GM18909 (cell line): ENCODE data around the gene NPC1L1.

Source experiments
- ATAC-seq: cut with Tn5 transposase; IDR thresholded peaks from one replicate; pipeline ENCODE4 v1.9.1; 2021; ENCODE audit warnings: mild to moderate bottlenecking; ENCODE audit not compliant: unreplicated experiment, poor library complexity

The NPC1L1 gene

DNA sequence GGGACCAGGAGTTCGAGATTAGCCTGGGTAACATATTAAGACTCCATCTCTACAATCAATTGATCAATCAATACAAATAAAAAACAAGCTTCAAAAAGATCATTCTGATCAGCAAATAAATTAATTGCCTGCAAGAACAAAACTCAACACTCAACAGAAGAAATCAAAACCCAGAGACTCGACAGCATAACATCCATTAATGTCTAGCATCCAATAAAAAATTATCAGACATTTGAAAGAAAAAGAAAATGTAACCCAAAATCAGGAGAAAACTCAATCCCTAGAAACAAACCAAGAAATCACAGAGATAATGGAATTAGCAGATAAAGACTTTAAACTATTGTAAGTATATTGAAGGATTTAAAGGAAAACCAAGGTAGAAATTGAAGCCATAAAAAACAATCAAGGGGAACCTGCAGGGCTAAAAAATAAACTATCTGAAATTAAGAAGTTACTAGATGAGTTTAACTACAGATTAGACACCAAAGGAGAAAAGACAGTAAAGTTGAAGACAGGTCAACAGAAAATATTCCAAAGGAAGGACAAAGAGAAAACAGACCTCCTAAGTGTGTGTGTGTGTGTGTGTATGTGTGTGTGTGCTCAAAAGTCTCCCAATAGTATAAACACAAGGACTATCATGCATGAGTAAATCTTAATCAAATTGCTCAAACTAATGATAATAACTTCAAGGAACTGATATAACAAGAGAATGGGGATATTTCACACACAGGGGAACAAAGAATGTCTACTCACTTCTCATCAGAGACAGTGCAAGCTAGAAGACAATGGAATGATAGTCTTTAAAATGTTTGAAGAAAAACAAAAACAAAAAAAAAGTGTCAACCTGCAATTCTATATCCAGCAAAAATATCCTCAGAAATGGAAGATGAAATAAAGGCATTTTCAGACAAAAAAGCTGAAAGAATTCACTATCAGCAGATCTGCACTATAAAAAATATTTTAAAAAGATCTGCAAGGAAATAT is 58.3 kb downstream of the NPC1L1 start:
- ATAC-seq, result no peak

DNA sequence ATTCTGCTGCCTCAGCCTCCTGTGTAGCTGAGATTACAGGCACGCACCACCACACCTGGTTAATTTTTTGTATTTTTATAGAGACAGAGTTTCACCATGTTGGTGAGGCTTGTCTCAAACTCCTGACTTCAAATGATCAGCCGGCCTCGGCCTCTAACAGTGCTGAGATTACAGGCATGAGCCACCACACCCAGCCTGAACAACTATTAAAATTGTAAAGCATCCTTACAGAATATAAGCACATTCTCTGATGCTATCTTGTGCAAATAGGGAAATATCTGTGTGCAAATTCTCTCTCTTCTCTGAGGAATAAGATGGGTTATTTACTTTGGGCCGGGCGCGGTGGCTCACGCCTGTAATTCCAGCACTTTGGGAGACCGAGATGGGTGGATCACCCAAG is 63.2 kb downstream of the NPC1L1 start:
- ATAC-seq, result no peak

DNA sequence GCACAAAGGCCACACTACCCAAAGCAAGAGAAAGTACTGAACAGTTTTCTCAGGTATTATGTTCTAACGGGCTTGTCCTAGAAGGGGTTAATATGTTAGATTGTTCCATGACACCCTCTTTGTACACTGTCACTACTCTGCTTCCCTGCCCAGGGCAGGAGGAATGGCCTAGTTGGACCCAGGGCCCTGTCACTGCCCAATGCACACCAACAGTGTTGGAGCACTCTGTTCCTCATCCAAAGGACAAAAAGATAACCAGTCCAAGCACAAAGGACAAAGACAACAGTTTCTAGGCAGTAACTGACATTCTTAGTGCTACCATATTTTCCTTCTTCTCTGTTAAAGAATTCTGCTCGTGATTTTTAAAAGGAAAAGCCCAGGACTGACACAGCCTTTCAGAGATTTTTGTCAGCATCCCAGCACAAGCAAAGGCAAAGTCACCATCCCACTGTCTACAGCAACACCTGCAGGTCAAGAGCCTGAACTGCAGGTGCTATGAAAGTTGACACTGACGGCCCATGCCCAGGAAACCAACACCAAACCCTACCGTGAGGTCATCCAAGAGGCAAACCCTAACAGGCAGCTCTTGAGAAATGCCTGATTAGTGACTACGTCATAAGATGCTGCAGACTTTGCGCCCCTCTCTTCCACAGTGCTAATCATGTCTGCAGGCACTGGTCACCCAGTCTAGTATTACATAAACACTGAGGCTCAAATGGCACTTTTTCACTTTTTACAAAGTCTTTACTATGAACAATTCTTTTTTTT is 63.9 kb downstream of the NPC1L1 start:
- peak; percentile 87 for ATAC-seq

DNA sequence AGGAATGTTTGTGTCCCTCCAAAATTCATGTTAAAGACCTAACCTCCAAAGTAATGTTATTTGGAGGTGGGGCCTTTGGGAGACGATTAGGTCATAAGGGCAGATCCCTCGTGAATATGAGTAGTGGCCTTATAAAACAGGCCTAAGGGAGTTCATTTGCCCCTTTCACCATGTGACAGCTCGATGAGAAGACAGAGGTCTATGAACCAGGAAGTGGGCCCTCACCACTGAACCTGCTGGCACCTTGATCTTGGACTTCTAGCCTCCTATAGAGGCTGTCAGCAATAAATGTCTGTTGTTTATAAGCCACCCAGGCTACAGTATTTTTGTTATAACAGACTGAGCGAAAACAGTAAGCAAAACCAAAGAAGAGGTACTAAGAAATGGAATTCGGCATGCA is 64.8 kb downstream of the NPC1L1 start:
- ATAC-seq, result no peak

DNA sequence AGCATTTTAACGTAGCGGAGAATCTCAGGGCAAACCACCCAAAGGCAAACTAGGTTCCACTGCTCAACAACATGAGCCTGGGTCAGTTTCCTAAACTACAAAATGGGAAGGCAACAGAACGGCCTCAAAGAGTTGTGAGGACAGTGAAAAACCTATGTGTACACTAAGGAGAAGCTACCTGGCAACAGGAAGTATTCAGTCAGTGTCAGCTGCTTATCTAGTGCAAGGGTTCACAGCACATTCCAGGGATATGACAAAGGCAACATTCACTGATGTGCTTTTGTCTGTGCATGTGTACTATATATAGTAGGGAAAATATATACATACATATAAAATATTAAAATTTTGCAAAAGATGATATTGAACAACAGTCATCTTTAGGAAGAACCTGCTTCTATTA is 67.8 kb downstream of the NPC1L1 start:
- ATAC-seq, result no peak

DNA sequence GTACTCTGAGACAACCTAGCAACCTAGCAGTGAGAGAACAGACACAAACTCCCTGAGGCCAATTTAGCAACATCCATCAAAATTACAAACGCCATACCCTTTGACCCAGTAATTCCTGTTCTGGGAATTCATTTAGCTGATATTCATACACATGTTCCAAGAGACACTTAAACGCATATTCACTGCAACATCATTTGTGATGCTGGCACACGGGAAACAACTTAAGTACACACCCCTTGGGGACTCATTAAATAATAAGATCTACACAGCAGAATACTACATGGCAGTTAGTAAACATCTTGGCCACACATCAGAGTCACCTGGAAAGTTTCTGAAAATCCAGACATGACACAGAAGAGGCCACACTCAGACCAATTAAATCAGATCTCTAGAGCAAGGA is 68.3 kb downstream of the NPC1L1 start:
- ATAC-seq, result no peak

DNA sequence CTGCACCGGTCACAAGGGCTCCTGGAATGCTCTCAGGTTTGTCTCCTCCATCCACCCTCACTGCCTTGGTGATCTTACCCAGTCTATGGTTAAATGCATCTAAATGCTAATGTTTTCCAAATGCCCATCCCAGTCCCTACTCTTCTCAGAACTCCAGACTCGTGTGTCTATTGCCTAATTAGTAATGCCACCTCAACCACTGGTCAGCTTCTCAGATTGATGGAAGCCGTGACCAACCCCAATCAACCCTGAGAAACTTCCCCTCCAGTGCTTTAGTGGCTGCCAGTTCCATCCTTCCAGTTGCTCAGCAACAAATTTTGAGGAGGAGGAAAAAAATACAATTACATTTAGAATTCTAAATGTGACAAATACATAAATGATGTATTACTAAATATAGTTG is 69.3 kb downstream of the NPC1L1 start:
- no peak for ATAC-seq

DNA sequence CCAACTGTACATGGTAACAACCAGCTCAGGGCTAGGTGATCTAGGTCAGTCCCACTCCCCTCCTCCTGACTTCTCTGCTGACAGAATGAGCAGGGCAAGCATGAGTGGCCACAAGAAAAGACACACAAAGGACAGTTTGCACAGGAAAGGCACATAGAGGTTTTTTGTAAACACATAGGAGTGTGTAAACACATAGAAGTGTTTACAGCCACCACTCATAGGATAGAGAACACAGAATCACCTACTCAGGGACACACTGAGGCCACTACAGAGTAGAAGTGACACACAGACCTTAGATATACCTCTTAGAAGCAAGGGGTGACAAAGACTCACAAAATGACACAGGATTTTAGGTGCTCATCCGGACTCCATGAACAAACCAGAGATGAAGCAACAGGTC is 69.7 kb downstream of the NPC1L1 start:
- ATAC-seq, result no peak

DNA sequence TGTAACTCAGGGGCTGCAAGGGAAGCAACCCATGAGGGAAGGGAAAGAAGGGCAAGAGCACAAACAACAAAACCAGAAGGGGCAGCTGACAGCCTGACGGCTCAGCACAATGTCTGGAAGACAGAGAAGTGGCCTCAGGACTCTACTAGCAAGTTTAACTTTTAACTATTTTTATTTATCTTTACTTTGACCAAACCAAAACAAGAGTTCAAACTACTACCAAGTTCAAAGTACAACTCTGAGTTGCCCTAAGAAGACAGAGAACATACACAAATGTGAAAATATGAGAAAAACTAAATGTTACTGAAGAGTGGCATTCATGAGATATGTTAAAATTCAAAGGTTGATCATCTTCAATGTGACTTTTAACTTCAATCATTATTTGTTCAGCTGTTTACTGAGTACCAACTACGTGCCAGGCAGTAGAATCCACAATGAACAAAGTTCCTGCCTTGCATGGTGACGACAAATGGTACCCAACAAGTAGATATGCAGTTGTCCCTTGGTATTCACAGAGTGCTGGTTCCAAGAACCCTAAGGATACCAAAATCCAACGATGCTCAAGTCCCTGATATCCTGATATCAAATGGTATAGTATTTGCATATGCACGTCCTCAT is 70.4 kb downstream of the NPC1L1 start:
- ATAC-seq, result no peak

DNA sequence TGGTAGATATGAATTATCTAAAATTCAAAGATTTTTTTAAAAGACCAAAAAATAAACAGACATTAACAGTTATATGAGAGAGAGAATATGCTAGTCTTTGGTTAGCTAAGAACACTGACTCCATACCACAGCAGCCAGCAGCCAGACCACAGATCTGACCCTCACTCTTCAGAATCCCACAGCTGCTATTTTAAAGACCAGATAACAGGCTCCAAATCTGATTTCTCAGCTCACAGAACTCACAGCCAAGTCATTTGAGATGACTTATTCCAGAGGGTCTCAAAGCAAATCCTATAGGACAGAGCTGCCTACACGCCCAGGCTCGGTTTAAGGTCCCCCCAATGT is 71.0 kb downstream of the NPC1L1 start:
- ATAC-seq, result no peak

DNA sequence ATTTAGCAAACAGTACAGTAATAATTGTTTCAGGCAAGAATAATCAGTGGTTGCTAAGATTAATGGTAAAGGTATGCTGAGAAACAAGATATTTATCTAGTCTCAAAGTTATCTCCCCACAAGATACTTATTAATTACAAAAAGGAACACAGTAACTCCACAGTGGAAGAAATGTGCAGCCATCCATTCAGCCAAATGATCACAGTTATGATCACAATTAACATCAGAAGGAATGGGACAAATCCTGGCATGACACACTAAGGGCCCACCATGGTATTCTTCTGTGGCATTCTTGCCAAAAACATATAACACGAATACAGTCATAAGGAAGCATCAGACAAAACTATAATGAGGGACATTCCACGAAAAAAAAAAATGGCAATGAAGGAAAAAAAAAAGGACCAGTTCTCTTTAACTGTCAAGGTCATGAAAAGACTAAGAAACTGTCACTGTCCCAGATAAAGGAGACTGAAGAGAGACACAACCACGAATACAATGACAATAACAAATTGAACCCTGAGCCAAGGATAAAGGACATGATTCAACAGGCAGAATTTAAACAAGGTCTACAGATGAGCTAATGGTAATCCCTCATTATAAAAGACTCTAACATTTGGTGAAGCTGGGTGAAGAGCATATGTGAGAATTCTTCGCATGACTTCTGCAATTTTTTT is 71.5 kb downstream of the NPC1L1 start:
- no peak for ATAC-seq

DNA sequence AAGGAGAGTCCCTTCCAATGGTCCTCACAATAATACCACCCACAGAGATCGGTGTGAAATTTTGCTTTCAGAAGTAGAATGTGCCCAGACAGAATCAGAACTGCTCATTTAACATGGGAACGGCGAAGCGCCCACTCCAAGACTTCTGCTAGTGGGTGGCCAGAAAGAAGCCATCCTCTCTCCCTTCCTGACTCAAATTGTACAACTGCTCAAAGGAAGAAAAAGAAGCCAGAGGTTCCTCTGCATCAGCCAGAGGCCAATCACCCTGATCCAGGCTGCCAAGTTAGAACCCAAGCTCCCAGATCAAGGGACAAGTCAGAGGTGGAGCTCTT is 73.9 kb downstream of the NPC1L1 start:
- ATAC-seq, result no peak

DNA sequence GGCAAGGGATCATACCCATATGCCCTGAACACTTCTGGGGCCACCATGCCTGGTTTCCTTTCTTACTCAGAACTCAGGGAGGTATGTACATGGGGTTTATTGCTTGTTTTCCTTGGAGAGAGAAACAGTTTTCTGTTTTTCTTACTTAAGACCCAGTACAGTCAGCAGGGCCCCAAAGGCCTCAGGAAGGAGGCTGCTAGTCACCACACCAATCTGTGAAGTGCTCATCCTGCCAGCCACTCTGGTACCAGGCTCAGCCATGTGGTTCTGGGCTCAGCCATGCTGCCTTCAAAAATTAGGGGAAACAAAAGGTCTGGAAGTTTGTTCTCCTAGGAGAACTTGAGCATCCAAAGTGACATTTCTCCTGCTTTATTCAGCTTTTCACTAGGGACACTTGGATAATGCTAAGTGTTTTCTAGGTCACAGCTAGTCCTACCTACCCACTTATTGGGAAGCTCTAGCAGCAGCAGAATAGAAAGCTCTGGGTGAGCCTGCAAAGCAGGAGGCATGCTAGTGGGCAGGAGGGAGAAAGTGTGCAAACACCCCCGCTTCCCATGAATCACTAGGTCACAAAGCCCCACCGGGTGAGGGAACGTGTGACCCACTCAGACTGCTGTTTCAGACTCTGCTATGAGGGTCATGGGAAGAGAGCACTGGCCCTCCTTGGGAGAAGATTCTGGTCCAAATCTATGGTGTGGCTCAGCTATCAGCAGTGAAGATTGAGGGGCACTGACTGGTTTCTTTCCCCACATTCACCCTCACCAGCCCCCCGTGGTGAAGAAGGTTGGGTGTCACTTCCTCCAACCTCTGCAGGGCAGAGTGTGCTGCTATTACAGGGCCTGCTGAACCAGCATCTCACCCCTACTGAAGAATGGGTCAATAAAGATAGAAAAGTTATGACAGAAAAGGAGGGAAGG is 74.6 kb downstream of the NPC1L1 start:
- no peak for ATAC-seq

DNA sequence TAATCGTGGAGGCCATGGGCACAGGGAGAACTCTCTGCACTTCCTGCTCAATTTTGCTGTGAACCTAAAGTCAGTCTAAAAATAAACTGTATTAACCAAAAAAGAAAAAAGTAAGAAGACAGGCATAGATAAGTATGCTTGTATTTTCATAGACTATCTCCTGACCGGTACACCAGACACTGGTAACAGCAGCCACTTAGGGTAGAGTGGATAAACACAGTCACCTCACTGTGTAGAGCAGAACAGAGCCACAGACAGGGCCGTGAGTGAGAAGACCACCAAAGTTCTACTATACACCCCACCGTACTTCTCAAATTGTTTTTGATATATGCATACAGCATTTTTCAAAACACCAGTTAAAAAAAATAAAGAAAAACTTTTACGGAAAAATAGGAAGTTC is 75.6 kb downstream of the NPC1L1 start:
- no peak for ATAC-seq

DNA sequence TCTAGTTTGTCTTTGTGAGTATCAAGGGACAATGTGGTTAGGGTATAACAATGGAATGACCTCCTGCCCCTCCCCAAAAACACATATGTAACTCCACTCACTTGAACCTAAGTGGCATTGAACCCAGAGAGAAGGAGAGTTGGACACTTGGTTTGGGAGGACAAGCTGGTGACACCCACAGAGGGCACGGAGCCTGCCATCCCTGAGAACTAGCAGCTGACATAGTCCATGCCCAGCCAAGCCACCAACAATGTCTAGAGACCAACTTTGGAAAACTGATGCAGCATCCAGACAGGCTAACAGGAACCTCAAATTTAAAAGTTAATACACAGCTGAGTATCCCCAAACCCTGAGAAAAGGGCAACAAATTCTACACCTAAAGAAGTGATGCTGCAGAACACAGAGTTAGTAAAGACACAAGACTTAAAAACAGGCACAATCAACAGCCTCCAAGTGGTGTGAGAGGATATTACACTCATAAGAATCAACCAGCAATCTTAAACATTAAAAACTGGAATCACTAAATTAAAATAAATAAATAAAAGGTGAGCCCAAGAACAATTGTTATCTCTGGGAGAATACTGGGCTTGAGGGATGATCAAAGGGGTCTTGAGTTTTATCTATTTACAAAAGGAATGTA is 77.8 kb downstream of the NPC1L1 start:
- no peak for ATAC-seq
